GM06990 (cell line): ENCODE data around the gene RASAL1.

ENCODE experiments used
- DNase-seq: peaks from one replicate; pipeline ENCODE4 v3.0.0-alpha.2; 2011; ENCODE audit not compliant: insufficient read length; ENCODE audit errors: extremely low read depth
- H3K27me3 ChIP-seq: replicated peaks from 2 replicates; pipeline ENCODE4 v1.6.0; 2011; ENCODE audit warnings: low read length; ENCODE audit not compliant: control insufficient read depth, insufficient read depth
- H3K36me3 ChIP-seq: 2 replicates; pipeline ENCODE4 v1.5.1; 2011; ENCODE audit warnings: low read length; ENCODE audit not compliant: control insufficient read depth, insufficient read depth
- H3K4me3 ChIP-seq: replicated peaks from 2 replicates; pipeline ENCODE4 v1.5.1; 2011; ENCODE audit warnings: low read depth, mild to moderate bottlenecking, control low read depth, low read length
- CTCF ChIP-seq: IDR thresholded peaks from 2 replicates; pipeline ENCODE4 v1.5.1; 2011; ENCODE audit warnings: low read length, control low read depth, mild to moderate bottlenecking, inconsistent platforms; ENCODE audit not compliant: insufficient read depth, poor library complexity, severe bottlenecking

Gene RASAL1

GRCh38 chr12:113140706-113141105 is 5.1 kb upstream of the RASAL1 start:
- H3K27me3 ChIP-seq, result no peaks in the 10 kb centered on the region
- H3K36me3 ChIP-seq, result no peaks in the 10 kb centered on the region
- DNase-seq, result no peak
- TF ChIP-seq CTCF, result no peak
- no peak overlapping the region for H3K4me3 ChIP-seq

- TF ChIP-seq CTCF, result no peak
- DNase-seq, result no peak
- Histone ChIP-seq H3K36me3 (no peaks in the 10 kb centered on the region), H3K4me3 (no peak overlapping the region), H3K27me3 (no peaks in the 10 kb centered on the region; the same call in 1 of the 2 replicates)
These were observed 3.3 kb upstream of the RASAL1 start for GRCh38 chr12:113138826-113139225.

GRCh38 chr12:113137861-113138783 is 2.6 kb upstream of the RASAL1 start:
- TF ChIP-seq CTCF, result no peak
- H3K4me3 ChIP-seq, result no peak overlapping the region
- H3K27me3 ChIP-seq, result no peaks in the 10 kb centered on the region; the same call in 1 of the 2 replicates
- DNase-seq, result no peak
- no peaks in the 10 kb centered on the region for H3K36me3 ChIP-seq

GRCh38 chr12:113136990-113137511 is 1.5 kb upstream of the RASAL1 start:
- TF ChIP-seq CTCF, result no peak
- Histone ChIP-seq H3K36me3 (no peaks in the 10 kb centered on the region), H3K4me3 (no peak overlapping the region), H3K27me3 (no peaks in the 10 kb centered on the region; the same call in 1 of the 2 replicates)
- no peak for DNase-seq

GRCh38 chr12:113136128-113136989 is 798 bp upstream of the RASAL1 start:
- Histone ChIP-seq H3K27me3 (no peaks in the 10 kb centered on the region; the same call in 1 of the 2 replicates), H3K36me3 (no peaks in the 10 kb centered on the region), H3K4me3 (no peak overlapping the region)
- TF ChIP-seq CTCF, result no peak
- no peak for DNase-seq
